ENCODE measurements around the gene ST8SIA6. TPM values are rescaled to one million over a fixed set of nuclear protein-coding genes. Genes with fewer than 3 reads are reported as not detected.
"Not testable (repeated sequence)": the region's sequence is repeated elsewhere in the genome, so short reads cannot be mapped to it uniquely, and the experiment has no call there.

ST8SIA6 gene
- total and polyA plus RNA-seq, 7 experiments from 2014 or later, result 0.08 to 2.5 (median 0.56) TPM

GRCh38 chr10:17343118-17343517, 111.3 kb downstream of the ST8SIA6 start:
- intact Hi-C loops (cut with micrococcal nuclease), result no loop called here
- Mint-ChIP-seq H3K9me3 (peaks cover 7 to 28% (median 19%) of the 10 kb centered on the region in 11 donors), H3K36me3 (peaks cover 0 to 22% (median 0%) of the 10 kb centered on the region in 5 donors), H3K27me3 (peaks cover 0 to 26% (median 13%) of the 10 kb centered on the region in 5 donors), H3K4me3 (no peak overlapping the region), H3K4me1 (no peaks in the 10 kb centered on the region), H3K27ac (no peak overlapping the region)
- Histone ChIP-seq H3K36me3 (ENCODE audit: control insufficient read depth in 2 of 3, insufficient read depth in 3 of 3, low read length in 3 of 3) (no peaks in the 10 kb centered on the region), H3K27me3 (ENCODE audit: control insufficient read depth in 2 of 2, insufficient read depth in 2 of 2, low read length in 2 of 2) (no peaks in the 10 kb centered on the region), H3K4me1 (ENCODE audit: control insufficient read depth in 2 of 2, insufficient read depth in 2 of 2, low read length in 2 of 2) (no peaks in the 10 kb centered on the region), H3K27ac (ENCODE audit: low read depth, low read length) (no peak overlapping the region), H3K9me3 (ENCODE audit: control insufficient read depth in 2 of 3, low read length in 3 of 3) (peaks cover 0 to 15% (median 0%) of the 10 kb centered on the region in 3 experiments), H3K4me3 (ENCODE audit: low read length) (no peak overlapping the region)
- no peak for ATAC-seq
- DNase-seq, result no peak
- ChIA-PET CTCF (no interaction called here), POLR2A (interaction anchor here (1.1 kb wide), 1 partner anchor 525 kb away, joined by 3 read pairs; the partner anchor contains the start of gene RSU1)

- H3K4me1 ChIP-seq (ENCODE audit: control insufficient read depth in 2 of 2, insufficient read depth in 2 of 2, low read length in 2 of 2), result no peaks in the 10 kb centered on the region
- Mint-ChIP-seq H3K4me3 (no peak overlapping the region), H3K27me3 (peaks cover 0 to 18% (median 13%) of the 10 kb centered on the region in 5 donors), H3K36me3 (peaks cover 0 to 22% (median 0%) of the 10 kb centered on the region in 5 donors), H3K9me3 (peaks cover 7 to 28% (median 19%) of the 10 kb centered on the region in 11 donors), H3K27ac (peak overlapping the region in 1 of 9 donors; percentile 9), H3K4me1 (no peaks in the 10 kb centered on the region)
- H3K27me3 ChIP-seq (ENCODE audit: control insufficient read depth in 2 of 2, insufficient read depth in 2 of 2, low read length in 2 of 2), result no peaks in the 10 kb centered on the region
- H3K36me3 ChIP-seq (ENCODE audit: control insufficient read depth in 2 of 3, insufficient read depth in 3 of 3, low read length in 3 of 3), result no peaks in the 10 kb centered on the region
- no peak for ATAC-seq
- intact Hi-C loops (cut with micrococcal nuclease), result no loop called here
- H3K4me3 ChIP-seq (ENCODE audit: low read length), result no peak overlapping the region
- DNase-seq, result no peak
- peaks cover 0 to 15% (median 0%) of the 10 kb centered on the region in 3 experiments for H3K9me3 ChIP-seq (ENCODE audit: control insufficient read depth in 2 of 3, low read length in 3 of 3)
- CTCF ChIA-PET, result interaction anchor here (0.6 kb wide), 1 partner anchor 26 kb away, joined by 3 read pairs; no protein-coding TSS in a partner anchor
- H3K27ac ChIP-seq (ENCODE audit: low read depth, low read length), result no peak overlapping the region
- POLR2A ChIA-PET, result no interaction called here
Observed at GRCh38 chr10:17340144-17340829, 114.1 kb downstream of the ST8SIA6 start.

GRCh38 chr10:17335065-17335464, 119.3 kb downstream of the ST8SIA6 start:
- no peaks in the 10 kb centered on the region for H3K4me1 Mint-ChIP-seq
- peaks cover 0 to 2% (median 0%) of the 10 kb centered on the region in 5 donors for H3K27me3 Mint-ChIP-seq
- H3K27ac Mint-ChIP-seq, result no peak overlapping the region
- H3K4me3 Mint-ChIP-seq, result no peak overlapping the region
- H3K36me3 ChIP-seq (ENCODE audit: control insufficient read depth in 2 of 3, insufficient read depth in 3 of 3, low read length in 3 of 3), result no peaks in the 10 kb centered on the region
- intact Hi-C loops (cut with micrococcal nuclease), result no loop called here
- ATAC-seq (no peak), DNase-seq (no peak)
- H3K27ac ChIP-seq (ENCODE audit: low read depth, low read length), result no peak overlapping the region
- no peaks in the 10 kb centered on the region for H3K4me1 ChIP-seq (ENCODE audit: control insufficient read depth in 2 of 2, insufficient read depth in 2 of 2, low read length in 2 of 2)
- H3K36me3 Mint-ChIP-seq, result peaks cover 0 to 6% (median 0%) of the 10 kb centered on the region in 5 donors
- ChIA-PET CTCF (no interaction called here), POLR2A (no interaction called here)
- H3K9me3 Mint-ChIP-seq, result peaks cover 0 to 14% (median 7%) of the 10 kb centered on the region in 11 donors
- peaks cover 0 to under 1% (median 0%) of the 10 kb centered on the region in 3 experiments for H3K9me3 ChIP-seq (ENCODE audit: control insufficient read depth in 2 of 3, low read length in 3 of 3)
- H3K4me3 ChIP-seq (ENCODE audit: low read length), result no peak overlapping the region
- H3K27me3 ChIP-seq (ENCODE audit: control insufficient read depth in 2 of 2, insufficient read depth in 2 of 2, low read length in 2 of 2), result no peaks in the 10 kb centered on the region

GRCh38 chr10:17330501-17330900, 123.9 kb downstream of the ST8SIA6 start:
- no peaks in the 10 kb centered on the region for H3K9me3 ChIP-seq (ENCODE audit: control insufficient read depth in 2 of 3, low read length in 3 of 3)
- H3K4me1 Mint-ChIP-seq, result peaks cover 0 to 1% (median 0%) of the 10 kb centered on the region in 7 donors
- DNase-seq (no peak), ATAC-seq (no peak)
- no peaks in the 10 kb centered on the region for H3K9me3 Mint-ChIP-seq
- CTCF ChIA-PET, result no interaction called here
- H3K36me3 Mint-ChIP-seq, result no peaks in the 10 kb centered on the region
- no peaks in the 10 kb centered on the region for H3K27me3 ChIP-seq (ENCODE audit: control insufficient read depth in 2 of 2, insufficient read depth in 2 of 2, low read length in 2 of 2)
- no peaks in the 10 kb centered on the region for H3K36me3 ChIP-seq (ENCODE audit: control insufficient read depth in 2 of 3, insufficient read depth in 3 of 3, low read length in 3 of 3)
- no peak overlapping the region for H3K4me3 ChIP-seq (ENCODE audit: low read length)
- peaks cover 0 to 2% (median 0%) of the 10 kb centered on the region in 5 donors for H3K27me3 Mint-ChIP-seq
- H3K27ac ChIP-seq (ENCODE audit: low read depth, low read length), result no peak overlapping the region
- intact Hi-C loops (cut with micrococcal nuclease), result no loop called here
- H3K4me1 ChIP-seq (ENCODE audit: control insufficient read depth in 2 of 2, insufficient read depth in 2 of 2, low read length in 2 of 2), result no peaks in the 10 kb centered on the region
- no peak overlapping the region for H3K27ac Mint-ChIP-seq
- H3K4me3 Mint-ChIP-seq, result no peak overlapping the region
- POLR2A ChIA-PET, result no interaction called here

GRCh38 chr10:17326377-17326776, 128.0 kb downstream of the ST8SIA6 start:
- Histone ChIP-seq H3K9me3 (ENCODE audit: control insufficient read depth in 2 of 3, low read length in 3 of 3) (no peaks in the 10 kb centered on the region), H3K27me3 (ENCODE audit: control insufficient read depth in 2 of 2, insufficient read depth in 2 of 2, low read length in 2 of 2) (no peaks in the 10 kb centered on the region), H3K4me1 (ENCODE audit: control insufficient read depth in 2 of 2, insufficient read depth in 2 of 2, low read length in 2 of 2) (no peaks in the 10 kb centered on the region), H3K4me3 (ENCODE audit: low read length) (no peak overlapping the region), H3K36me3 (ENCODE audit: control insufficient read depth in 2 of 3, insufficient read depth in 3 of 3, low read length in 3 of 3) (no peaks in the 10 kb centered on the region), H3K27ac (ENCODE audit: low read depth, low read length) (no peak overlapping the region)
- Mint-ChIP-seq H3K9me3 (no peaks in the 10 kb centered on the region), H3K36me3 (no peaks in the 10 kb centered on the region), H3K4me3 (no peak overlapping the region), H3K4me1 (peaks cover 0 to 1% (median 0%) of the 10 kb centered on the region in 7 donors), H3K27ac (no peak overlapping the region), H3K27me3 (no peaks in the 10 kb centered on the region)
- ChIA-PET CTCF (no interaction called here), POLR2A (no interaction called here)
- intact Hi-C loops (cut with micrococcal nuclease), result no loop called here
- ATAC-seq, result no peak
- no peak for DNase-seq

GRCh38 chr10:17321957-17322356, 132.4 kb downstream of the ST8SIA6 start:
- H3K36me3 ChIP-seq (ENCODE audit: control insufficient read depth in 2 of 3, insufficient read depth in 3 of 3, low read length in 3 of 3); H3K27ac ChIP-seq (ENCODE audit: low read depth, low read length); H3K4me1 Mint-ChIP-seq; DNase-seq; POLR2A ChIA-PET; H3K4me3 ChIP-seq (ENCODE audit: low read length); intact Hi-C loops (cut with micrococcal nuclease); H3K9me3 ChIP-seq (ENCODE audit: control insufficient read depth in 2 of 3, low read length in 3 of 3); ATAC-seq; H3K4me1 ChIP-seq (ENCODE audit: control insufficient read depth in 2 of 2, insufficient read depth in 2 of 2, low read length in 2 of 2); H3K9me3 Mint-ChIP-seq; H3K27me3 Mint-ChIP-seq; H3K36me3 Mint-ChIP-seq; H3K27me3 ChIP-seq (ENCODE audit: control insufficient read depth in 2 of 2, insufficient read depth in 2 of 2, low read length in 2 of 2); H3K4me3 Mint-ChIP-seq: not testable (repeated sequence)
- H3K27ac Mint-ChIP-seq, result peak overlapping the region in 1 of 9 donors; percentile 74
- CTCF ChIA-PET, result interaction anchor here (0.6 kb wide), 1 partner anchor 766 kb away, joined by 5 read pairs; no protein-coding TSS in a partner anchor
